Activated CD4-positive, CD25-positive, alpha-beta regulatory T cell (primary cell): ENCODE data around the gene CASS4.

ENCODE experiments used
- DNase-seq, 4 experiments: peaks; one replicate each; lab custom pipeline; 2025; lab: John Stamatoyannopoulos, UW

CASS4 gene

GRCh38 chr20:56443654-56444540 is 31.8 kb downstream of the CASS4 start:
- DNase-seq: no peak

GRCh38 chr20:56445130-56445529 is 33.1 kb downstream of the CASS4 start:
- no peak for DNase-seq

- DNase-seq: no peak
Observed at GRCh38 chr20:56445540-56445939, 33.5 kb downstream of the CASS4 start.

- no peak for DNase-seq
Observed at GRCh38 chr20:56447227-56447626, 35.2 kb downstream of the CASS4 start.

GRCh38 chr20:56449459-56449858 is 37.4 kb downstream of the CASS4 start:
- no peak for DNase-seq

- DNase-seq: no peak
Observed at GRCh38 chr20:56451056-56451765, 39.2 kb downstream of the CASS4 start.

GRCh38 chr20:56453352-56453751 is 41.3 kb downstream of the CASS4 start:
- DNase-seq: no peak

GRCh38 chr20:56454754-56455153 is 42.7 kb downstream of the CASS4 start:
- no peak for DNase-seq

GRCh38 chr20:56458206-56458821 is 46.3 kb downstream of the CASS4 start:
- DNase-seq: no peak

GRCh38 chr20:56460459-56460858 is 48.4 kb downstream of the CASS4 start:
- no peak for DNase-seq

- no peak for DNase-seq
Observed at GRCh38 chr20:56461576-56461975, 49.5 kb downstream of the CASS4 start.

- DNase-seq: no peak
Observed at GRCh38 chr20:56463428-56463827, 51.4 kb downstream of the CASS4 start.

- DNase-seq: no peak
Observed at GRCh38 chr20:56465997-56466396, 53.9 kb downstream of the CASS4 start.

- DNase-seq: no peak
Observed at GRCh38 chr20:56467968-56468315, 55.9 kb downstream of the CASS4 start.

GRCh38 chr20:56468316-56469076 is 56.4 kb downstream of the CASS4 start, which contains the start of gene RTF2:
Gene RTF2 (plus strand): TSS chr20:56468627. CDS start chr20:56468698, 71 bp downstream.
- peak; percentile 91 to 93 (median 92) for DNase-seq

- DNase-seq: no peak
Observed at GRCh38 chr20:56469077-56469449, 57.0 kb downstream of the CASS4 start.

- DNase-seq: no peak
Observed at GRCh38 chr20:56483970-56484369, 71.9 kb downstream of the CASS4 start.

- no peak for DNase-seq
Observed at GRCh38 chr20:56487216-56487615, 75.2 kb downstream of the CASS4 start.

- no peak for DNase-seq
Observed at GRCh38 chr20:56488566-56488965, 76.5 kb downstream of the CASS4 start.

- DNase-seq: no peak
Observed at GRCh38 chr20:56501116-56501515, 89.1 kb downstream of the CASS4 start.

- DNase-seq: no peak
Observed at GRCh38 chr20:56503916-56504315, 91.9 kb downstream of the CASS4 start.

GRCh38 chr20:56504373-56505005 is 92.4 kb downstream of the CASS4 start:
- DNase-seq: no peak
